ENCODE data around the gene ABO.
"Not testable (repeated sequence)": the region's sequence is repeated elsewhere in the genome, so short reads cannot be mapped to it uniquely, and the experiment has no call there.

Gene ABO

DNA sequence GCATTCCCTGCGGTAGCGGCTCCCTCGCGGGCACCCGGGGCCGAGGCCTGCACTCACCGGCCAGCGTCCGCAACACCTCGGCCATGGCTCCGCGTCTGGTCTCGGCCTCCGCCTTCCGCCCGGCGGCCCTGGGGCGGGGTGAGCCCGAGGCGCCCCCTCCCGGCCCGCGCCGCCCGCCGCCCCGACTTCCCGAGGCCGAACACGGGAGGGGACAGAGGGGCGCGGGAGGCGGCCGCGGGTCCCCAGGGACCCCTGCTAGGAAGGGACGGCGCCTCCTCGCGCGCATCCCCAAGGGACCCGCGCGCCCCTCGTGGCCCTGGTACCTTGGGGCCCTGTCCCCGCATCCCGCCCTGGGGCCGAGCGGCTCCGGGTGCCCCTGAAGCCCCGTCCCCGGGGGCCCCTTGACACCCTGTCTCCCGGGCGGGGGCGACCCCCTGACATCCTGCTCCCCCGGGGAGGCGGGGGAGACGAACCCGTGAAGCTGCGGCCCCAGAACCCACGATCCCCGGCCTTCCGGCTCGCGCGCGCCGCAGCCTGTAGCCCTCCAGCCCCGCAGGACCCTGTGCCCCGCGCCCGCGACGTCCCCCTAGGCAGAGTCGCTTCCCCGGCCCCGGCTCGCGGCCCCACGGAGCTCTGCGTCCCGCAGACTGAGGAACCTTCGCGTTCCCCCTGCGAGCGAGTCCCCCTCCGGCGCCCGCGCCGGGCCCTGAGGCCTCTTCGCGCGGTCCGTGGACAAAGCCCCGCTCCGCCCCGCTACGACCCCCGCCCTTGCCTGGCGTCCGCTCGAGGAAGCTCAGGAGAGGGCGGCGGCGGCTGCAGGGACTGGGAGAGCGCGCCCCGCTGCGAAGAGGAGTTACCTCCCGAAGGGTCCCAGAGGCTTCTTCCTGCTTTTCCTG, at the start of gene ABO:
TSS of gene ABO (minus strand) at position 97 of the 896 bp plus-strand sequence.
- no peak for FAIRE-seq

DNA sequence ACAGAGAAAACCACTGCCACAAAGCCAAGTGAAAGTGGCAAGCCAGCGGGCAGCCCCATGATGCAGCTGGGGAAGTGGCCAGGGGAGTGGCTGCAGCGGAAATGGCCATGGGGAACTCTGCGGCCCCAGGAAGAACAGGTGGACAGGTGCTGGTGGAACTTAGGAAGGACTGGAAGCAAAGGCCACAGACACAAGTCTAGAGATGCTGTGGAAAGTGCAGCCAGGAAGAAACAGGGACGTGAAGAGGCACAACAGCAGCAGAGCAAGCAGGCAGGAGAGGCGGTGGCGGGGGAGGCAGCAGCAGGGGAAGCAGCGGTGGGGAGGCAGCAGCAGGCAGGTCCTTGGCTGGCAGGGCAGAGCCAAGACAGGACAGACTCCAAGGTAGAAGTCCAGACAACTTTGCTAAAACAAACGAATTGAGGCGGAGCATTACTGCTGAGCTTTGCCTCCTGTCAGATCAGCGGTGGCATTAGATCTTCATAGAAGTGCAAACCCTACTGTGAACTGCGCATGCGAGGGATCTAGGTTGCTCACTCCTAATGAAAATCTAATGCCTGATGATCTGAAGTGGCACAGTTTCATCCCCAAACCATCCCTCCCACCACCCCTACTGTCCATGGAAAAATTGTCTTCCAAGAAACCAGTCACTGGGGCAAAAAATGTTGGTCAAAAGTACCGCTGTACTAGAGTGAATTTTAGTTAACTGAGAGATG, 49.1 kb upstream of the ABO start:
- no peak for FAIRE-seq

DNA sequence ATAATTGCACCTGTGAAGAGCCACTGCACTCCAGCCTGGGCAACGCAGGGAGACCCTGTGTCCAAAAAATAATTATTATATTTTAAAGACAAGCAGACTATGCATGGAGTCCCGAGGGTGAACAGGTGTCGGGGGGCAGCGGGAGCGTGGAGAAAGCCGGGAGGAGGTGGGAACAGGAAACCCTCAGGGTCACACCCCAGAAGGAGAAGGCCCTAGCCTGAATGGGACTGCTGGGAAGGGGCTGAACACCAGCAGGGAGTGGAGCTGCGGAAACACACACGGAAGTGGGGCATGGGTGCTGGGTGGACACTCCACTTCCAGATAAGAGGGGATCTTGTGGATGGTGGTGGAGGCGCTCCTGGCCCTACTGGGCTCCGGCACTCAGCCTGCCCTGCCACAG, 48.2 kb upstream of the ABO start:
- FAIRE-seq, result no peak

DNA sequence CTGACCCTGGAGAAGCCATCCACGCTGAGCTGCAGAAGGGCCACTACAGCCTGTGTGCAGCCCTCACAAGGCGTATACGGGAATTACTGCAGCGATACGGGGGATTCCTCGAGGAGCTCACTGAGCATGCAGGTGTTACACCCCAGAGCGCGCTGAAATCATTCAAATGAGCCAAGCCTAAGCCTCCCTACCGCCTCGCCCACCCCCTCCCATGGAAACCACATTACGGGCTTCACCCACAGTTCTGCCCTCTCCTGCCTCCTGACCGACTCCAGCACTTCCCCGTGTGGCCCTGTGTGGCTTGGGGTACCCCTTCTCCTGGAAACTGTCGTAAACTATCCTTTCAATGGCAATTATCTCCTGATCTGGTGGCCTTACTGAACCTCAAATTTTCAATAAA, 47.7 kb upstream of the ABO start:
- no peak for FAIRE-seq

DNA sequence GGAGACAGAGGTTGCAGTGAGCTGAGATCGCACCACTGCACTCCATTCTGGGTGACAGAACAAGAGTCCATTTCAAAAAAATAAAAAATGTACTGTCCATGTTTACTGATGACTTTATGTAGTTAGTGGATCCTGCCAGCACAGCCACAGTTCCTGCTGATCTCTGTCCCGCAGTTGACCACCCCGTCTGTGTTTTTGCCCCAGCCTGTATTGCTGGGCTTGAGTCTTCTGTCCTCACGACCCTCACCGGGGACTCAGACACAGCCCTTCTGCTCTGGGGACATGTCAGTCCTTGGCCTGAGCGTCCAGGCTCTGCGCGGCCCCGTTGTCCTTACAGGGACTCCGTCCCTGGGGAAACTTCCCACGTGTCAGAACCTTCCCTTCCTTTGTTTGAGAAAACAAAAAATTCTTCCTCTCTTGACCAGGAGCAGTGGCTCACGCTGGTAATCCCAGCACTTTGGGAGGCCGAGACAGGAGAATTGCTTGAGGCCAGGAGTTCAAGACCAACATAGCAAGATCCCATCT, 46.5 kb upstream of the ABO start:
- no peak for FAIRE-seq

DNA sequence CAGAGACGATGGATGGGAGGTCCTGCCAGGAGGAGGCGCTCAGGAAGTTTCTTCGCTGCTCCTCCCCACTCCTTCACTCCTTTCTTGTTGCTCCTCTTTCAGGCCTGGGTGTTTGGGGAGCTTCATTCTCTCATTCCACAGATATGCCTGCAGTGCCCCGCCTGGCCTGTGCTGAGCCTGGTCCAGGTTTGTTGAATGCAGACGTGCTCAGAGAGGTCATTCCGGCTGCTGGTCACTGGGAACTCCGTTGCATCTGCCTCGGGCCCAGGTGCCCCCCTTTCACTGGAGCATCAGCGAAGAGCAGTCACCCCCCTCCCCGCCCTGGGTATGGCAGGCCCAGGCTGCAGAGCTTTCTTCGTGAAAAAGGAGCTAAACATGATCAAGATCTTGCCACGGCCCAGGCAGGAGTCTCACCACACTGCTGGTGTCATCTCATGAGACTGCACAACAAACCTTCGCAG, 45.5 kb upstream of the ABO start:
- FAIRE-seq, result no peak

DNA sequence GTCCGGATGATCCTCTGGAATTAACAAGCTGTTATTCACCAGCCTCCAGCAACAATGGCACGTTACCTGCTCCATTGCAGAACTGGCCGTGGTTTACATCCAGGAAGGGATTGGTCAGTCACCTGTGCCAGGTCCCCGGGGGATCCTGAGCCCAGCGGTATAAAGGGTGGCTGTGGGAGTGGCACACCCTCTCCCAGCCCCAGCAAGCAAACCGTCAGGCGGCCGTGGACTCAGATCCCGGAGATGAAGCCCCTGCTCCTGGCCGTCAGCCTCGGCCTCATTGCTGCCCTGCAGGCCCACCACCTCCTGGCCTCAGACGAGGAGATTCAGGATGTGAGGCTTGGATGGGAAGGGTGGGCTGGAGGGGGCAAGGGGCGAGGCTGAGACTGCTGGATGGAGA, 42.5 kb upstream of the ABO start:
- not testable (repeated sequence) for FAIRE-seq

DNA sequence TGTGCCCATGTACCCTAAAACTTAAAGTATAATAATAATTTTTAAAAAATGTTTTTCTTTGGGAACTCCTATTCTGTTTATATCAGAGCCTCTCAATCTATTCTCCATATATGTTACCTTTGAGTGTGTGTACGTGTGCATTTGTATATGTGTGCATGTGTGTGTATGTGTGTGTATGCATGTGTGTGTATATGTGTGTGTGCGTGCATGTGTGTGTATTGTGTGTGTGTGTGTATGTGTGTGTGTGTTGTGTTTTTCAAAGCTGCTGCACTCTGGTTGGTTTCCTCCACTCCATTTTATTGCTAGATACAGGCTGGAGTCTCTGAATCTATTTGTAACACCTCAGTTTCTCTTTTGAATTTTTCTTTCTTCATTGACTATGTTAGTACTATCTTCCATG, 41.0 kb upstream of the ABO start:
- no peak for FAIRE-seq

DNA sequence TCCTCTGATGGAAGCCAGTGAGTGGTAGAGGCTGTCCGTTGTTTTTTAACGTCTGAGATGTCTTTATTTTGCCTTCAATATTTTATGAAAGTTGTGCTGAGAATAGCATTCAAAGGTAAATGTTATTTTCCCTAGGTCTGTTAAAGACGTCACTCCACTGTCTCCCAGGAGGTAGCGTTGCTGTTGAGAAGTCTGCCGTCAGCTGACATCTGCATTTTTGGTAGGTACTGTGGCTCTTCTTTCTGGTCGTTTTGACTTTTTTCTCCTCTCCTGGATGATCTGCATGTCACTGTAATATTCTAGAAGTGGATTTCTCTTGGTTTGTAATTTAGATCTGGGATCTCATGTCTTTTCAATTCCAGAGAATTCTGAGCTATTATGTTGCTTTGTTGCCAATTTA, 34.6 kb upstream of the ABO start:
- FAIRE-seq, result no peak

DNA sequence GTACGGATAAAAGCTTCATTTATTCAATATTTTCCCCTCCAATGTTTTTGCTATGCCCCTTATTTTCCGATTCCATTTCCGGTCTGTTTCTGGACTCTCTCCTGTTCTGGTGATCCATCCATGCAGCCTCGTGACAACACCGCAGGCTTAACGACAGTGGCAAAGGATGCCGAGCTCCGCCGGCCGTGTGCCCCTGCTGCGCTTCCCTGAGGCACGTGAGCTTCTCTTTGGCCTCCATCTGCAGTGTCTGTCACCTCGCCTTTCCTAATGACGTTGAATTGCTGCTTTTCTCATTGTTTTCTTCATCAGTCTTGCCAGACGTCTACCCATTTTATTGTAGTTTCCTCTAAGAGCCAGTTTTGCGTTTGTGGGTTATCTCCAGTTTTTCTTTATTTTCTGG, 32.3 kb upstream of the ABO start:
- no peak for FAIRE-seq

DNA sequence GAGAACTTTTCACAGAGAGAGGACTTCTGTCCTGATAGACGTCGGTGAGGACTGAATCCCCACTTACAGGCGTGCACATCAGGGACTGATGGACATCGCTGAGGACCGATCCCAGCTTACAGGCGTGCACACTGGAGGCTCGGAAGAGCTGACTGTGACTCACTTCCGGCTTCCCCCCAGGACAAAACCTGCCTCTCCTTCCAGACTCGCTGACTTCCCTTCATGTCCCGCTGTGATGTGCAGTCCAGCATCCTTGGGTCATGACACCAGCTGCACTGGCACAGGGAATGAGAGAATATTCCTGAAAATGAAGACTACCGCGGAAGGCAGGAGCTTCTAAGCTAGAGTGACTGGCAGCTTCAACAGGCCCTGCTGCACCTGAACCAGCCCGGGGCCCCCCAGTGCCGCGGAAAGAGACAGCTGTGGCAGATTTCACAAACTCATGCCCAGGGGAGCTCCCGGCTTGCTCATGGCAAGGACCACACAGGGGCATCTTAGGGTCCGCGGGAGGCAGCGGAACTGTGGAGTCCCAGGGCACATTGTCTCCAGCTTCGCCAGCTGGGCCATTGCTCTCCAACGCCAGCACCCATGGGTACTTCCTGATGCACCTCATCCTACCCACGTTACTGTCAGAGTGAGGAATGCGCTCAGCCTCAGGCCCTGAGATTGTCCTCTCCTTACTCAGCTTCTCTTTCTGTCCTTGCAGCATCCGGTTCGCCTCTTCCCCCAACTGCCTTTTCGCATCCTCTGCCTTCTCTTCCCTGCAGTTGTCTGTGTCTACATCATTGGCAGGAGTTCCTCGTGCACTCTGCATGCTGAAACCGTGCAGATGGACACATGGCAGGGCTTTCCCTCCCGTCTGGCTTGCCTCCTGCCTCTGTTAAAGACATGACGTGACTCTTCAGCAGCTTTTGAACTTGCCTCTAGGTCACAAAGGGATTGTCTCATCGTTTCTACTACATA, 31.5 kb upstream of the ABO start:
- FAIRE-seq, result no peak

DNA sequence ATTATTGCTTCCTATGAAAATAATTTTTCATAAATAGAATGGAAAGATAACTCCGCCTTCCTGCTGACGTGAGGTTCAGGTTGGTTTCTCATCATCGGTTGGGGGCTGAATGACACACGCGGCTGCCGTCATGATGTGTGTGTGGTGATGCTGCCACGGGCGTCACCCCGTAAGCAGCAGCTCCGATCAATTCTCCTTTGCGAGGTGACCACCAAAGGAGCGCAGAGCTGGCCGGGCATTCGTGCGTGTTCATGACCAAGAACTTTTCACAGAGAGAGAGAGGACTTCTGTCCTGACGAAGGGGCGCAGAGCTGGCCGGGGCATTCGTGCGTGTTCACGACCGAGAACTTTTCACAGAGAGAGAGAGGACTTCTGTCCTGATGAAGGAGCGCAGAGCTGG, 30.7 kb upstream of the ABO start:
- FAIRE-seq, result no peak

DNA sequence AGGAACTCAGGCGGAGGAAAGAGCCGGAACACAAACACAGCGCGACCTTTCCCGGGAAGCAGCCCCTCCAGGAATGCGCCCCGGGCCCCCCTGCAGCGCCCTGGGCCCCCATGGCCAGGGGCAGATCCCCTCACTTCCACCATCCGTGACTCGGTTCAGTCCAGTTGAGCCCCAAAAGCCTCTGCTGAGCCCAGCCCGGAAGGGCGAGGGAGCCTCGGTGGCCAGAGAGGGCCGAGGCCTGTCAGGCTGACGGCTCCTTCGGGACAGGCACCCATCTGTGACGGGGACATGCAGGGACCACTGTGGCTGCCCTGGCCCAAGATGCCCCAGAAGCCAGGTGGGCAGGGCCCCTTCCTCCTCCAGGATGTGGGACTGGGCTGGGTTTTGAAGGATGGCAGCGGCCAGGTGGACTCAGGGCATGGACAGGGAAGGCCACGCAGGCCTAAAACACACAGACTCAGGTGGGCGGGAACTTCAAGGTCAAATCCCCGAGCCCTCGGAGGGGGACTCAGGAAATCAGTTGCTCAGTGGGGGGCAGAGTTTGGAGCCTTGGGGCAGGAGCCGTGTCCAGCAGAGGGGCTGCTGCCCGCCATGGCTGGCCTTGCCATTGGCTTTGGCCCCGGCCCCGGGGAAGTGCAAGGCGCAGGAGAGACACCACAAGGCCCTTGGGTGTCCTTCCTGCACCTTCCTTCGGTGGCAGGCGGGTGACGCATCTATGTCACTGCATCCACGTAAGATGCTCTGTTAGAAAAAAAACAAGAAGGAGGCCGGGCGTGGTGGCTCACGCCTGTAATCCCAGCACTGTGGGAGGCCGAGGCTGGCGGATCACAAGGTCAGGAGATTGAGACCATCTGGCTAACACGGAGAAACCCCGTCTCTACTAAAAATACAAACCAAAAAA, 29.7 kb upstream of the ABO start:
- FAIRE-seq, result no peak

DNA sequence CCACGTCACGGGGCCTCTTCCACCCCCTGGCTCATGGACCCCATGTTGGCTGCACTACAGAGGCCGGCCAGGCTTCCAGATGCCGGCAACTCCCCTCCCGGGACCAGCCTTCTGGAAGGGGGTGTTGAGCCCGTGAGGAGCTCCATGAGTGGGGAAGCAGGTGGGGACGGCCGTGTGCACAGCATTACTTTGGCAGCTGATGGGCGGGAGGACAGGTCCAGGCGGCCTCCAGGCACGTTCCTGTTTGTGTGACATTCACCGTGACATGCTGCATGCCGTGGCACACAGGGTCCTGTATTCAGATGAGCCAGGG, 29.1 kb upstream of the ABO start:
- FAIRE-seq, result no peak

DNA sequence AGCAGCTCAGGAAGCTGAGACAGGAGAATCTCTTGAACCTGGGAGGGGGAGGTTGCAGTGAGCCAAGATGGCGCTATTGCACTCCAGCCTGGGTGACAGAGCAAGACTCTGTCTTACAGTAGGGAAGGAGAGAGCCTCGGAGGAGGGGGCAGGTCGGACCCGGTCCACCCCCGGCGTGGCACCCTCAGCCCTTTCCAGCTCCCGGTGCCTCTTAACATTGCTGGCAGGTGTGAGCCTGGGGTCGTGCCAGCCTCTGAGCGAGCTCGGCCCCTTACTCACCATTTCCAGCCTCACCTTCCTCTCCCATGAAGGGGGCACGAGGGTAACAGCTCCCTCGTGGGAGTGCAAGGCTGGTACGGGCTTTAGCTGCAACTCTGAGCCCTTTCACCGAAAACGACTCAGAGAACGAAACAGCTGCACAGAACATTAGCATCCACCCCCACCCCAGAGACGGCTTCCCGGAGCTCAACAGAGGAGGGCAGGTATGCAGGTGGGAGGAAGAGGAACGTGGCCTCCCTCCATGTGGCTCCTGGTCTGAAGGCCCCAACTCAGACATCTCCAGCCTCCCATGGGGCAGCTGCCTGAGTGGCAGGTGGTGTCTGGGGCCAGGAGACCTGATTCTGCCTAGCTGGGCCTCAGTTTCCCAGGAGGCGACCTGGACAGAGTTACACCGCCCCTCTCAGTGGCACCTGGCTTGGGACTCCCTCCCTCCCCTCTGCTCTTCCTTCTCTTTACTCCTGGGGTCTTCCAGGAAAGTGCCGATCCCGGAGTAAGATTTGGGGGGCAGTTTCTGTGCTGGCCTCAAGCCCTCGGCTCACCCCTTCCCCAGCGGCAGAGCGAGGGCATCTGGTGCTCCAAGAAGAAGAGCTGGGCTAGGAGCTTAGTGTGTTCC, 28.5 kb upstream of the ABO start:
- no peak for FAIRE-seq

DNA sequence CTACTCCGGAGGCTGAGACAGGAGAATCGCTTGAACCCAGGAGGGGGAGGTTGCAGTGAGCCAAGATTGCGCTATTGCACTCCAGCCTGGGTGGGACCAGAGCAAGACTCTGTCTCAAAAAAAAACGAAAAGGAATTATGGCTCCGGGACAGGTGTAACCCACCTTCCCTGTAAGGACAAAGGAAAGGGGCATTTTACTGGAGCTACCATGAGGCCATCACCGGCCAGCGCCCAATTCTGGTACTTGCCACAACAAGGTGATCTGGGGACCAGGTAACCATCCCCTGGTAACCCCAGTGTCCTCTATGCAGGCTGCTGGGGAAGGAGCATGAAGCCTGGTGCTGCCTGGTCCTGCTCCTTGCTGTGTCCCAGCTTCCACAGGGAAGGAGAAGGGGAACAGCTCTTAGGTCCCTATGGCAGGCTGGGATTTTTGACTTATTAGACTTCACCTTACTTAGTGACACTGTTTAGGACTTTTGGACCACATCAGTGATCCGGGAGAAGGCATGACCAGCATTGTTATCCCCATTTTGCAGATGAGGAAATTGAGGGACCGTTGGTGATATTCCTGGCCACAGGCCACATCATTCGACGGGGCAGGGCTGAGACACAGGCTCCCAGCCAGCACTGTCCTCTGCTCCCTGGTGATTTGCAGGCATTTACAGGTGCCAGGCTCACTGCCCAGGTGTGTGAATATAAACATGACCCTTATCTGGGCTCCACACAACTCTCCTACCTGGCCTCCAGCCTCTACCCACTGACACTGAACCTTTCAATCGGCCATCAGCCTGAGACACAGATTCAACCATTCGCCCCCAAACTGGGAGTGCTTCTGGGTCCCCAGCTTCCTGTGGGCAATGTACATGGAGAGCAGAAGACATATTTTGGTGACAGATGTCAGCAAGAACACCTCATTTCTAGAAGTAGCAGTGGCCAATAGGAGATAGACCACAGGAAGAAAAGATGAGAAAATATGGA, 26.5 kb upstream of the ABO start:
- FAIRE-seq, result no peak

DNA sequence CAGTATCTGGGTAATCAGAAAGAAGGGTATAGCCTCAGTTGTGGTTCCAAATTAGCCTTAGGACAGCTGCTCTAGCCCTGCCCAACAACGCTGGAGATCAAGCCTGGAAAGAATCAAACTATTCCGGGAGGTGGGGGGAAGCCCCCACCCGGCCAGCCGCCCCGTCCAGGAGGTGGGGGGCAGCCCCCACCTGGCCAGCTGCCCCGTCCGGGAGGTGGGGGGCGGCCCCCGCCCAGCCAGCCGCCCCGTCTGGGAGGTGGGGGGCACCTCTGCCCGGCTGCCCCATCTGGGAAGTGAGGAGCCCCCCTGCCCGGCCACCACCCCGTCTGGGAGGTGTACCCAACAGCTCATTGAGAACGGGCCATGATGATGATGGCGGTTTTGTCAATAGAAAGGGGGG, 25.0 kb upstream of the ABO start:
- FAIRE-seq, result not testable (repeated sequence)

DNA sequence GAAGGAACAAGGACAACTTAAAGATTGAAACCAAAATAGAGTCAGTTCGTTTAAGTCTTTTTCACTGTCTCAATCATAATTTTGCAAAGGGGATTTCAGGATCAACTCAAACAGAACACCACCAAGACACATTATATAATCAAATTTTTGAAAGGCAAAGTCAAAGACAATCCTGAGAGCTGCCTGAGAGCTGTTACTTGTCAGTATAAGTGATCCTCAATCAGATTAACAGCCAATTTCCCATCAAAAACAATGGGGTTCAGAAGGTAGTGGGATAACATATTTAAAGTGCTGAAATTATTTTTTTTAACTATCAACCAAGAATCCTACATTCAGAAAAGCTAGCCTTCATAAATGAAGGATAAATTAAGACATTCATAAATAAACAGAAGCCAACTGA, 19.3 kb upstream of the ABO start:
- FAIRE-seq, result no peak

DNA sequence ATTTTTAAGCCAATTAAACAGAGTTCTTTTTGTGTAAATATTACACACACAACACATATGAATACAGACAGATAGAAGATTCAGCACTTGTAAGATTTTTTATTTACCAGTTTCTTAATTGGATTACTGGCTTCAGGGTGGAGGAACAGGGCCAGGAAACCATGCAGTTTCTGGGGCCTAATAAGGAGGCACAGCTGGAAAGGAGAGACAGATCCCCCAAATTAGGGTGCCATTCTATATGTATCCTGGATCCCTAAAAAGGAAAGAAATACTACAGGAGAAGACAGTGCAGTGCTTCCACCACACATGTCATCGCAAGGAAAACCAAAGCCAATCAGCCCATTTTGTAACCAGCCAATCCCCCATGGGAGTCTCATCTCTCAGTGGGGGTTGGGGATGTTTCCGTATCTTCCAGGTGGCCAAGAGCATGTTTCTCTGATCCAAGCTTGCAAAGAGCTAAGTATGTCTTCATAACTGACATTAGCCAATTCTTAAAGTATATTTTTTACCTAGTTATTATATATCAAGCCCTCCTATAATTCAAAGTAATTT, 15.8 kb upstream of the ABO start:
- no peak for FAIRE-seq
